ENCODE results near the gene DOCK10. TPM values are rescaled to one million over a fixed set of nuclear protein-coding genes. Genes with fewer than 3 reads are reported as not detected.

DOCK10 gene
- total and polyA plus RNA-seq, 9 of the 15 experiments (the other 6 are each of a cell fraction or from before 2014, with no cell fraction given) = 0.01 to 0.87 (median 0.18) TPM

DNA sequence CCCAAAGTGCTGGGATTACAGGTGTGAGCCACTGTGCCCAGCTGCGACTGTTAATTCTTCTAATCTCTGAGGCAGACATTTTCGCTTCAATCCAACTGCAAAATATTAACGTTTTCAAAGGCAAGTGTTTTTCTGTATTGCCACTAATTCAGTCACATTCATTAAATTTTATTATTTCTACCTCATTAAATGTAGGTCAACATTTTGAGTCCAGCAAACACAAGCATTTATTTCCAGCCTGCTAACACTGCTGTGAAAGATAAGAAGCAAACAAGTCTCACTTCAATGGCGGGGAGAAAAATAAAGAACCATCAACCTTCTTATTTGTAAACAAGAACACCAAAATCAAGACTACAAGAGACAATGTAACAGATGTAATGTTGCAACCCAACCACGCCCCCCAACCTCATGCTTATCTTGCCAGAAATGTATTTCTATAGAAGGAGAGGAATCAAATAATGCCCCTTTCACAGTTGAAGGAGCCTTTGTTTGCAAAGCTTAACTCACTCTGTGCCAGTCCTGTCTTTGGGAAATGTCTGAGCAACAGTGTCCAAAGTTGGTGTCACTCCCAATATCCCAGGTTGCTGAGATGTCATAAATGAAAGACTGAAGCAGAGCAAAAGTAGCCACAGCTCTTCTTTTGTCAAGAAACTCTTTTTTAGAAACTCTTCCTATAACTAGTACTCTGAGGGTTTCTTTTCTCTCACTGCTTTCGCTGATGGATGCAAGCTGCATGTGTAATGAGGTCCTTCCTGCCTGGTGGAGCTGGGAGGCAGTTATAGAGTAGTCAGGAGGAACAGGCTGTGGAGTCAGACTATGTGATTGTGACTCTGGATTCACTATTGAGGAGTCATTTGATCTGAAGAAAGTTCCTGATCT is 8.6 kb downstream of the DOCK10 start (continued):
- TF ChIP-seq, protein P1, sequence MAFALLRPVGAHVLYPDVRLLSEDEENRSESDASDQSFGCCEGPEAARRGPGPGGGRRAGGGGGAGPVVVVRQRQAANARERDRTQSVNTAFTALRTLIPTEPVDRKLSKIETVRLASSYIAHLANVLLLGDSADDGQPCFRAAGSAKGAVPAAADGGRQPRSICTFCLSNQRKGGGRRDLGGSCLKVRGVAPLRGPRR (CRISPR knock-in tag; IDR thresholded peaks at IDR 0.05) = no peak
- TF ChIP-seq, protein P2, sequence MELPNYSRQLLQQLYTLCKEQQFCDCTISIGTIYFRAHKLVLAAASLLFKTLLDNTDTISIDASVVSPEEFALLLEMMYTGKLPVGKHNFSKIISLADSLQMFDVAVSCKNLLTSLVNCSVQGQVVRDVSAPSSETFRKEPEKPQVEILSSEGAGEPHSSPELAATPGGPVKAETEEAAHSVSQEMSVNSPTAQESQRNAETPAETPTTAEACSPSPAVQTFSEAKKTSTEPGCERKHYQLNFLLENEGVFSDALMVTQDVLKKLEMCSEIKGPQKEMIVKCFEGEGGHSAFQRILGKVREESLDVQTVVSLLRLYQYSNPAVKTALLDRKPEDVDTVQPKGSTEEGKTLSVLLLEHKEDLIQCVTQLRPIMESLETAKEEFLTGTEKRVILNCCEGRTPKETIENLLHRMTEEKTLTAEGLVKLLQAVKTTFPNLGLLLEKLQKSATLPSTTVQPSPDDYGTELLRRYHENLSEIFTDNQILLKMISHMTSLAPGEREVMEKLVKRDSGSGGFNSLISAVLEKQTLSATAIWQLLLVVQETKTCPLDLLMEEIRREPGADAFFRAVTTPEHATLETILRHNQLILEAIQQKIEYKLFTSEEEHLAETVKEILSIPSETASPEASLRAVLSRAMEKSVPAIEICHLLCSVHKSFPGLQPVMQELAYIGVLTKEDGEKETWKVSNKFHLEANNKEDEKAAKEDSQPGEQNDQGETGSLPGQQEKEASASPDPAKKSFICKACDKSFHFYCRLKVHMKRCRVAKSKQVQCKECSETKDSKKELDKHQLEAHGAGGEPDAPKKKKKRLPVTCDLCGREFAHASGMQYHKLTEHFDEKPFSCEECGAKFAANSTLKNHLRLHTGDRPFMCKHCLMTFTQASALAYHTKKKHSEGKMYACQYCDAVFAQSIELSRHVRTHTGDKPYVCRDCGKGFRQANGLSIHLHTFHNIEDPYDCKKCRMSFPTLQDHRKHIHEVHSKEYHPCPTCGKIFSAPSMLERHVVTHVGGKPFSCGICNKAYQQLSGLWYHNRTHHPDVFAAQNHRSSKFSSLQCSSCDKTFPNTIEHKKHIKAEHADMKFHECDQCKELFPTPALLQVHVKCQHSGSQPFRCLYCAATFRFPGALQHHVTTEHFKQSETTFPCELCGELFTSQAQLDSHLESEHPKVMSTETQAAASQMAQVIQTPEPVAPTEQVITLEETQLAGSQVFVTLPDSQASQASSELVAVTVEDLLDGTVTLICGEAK (IDR thresholded peaks at IDR 0.05) = no peak
- TF ChIP-seq, protein P2 (CRISPR knock-in tag; IDR thresholded peaks at IDR 0.05) = no peak
- no peak for TF ChIP-seq NFXL1 (CRISPR knock-in tag; IDR thresholded peaks at IDR 0.05)
- TF ChIP-seq NFYB (IDR thresholded peaks at IDR 0.05; ENCODE audit: extremely low read depth, insufficient read length) = no peak
- TF ChIP-seq ZNF695 (CRISPR knock-in tag; IDR thresholded peaks at IDR 0.05) = no peak
- TF ChIP-seq HMG20A (CRISPR knock-in tag; conservative IDR thresholded peaks at IDR 0.05) = no peak
- no peak for TF ChIP-seq JUN (IDR thresholded peaks at IDR 0.05; ENCODE audit: borderline replicate concordance, low read depth, low read length)
- no peak for TF ChIP-seq JUN (CRISPR knock-in tag; IDR thresholded peaks at IDR 0.05; ENCODE audit: borderline replicate concordance)
- TF ChIP-seq RBFOX2 (IDR thresholded peaks at IDR 0.05; ENCODE audit: low read depth, low read length) = no peak

All from K562 (cell line).